DOHH2 (cell line): ENCODE results near the gene PRH2.

ENCODE experiments used
- EZH2phosphoT487 ChIP-seq: fragments of 200-600 bp; sonication (generic); IDR thresholded peaks from 2 replicates; pipeline ENCODE4 v1.6.1; 2017; ENCODE audit warnings: borderline replicate concordance, mild to moderate bottlenecking, antibody characterized with exemption, low read length, moderate library complexity, mixed read lengths
- TF ChIP-seq, protein P1 (sequence below): fragments of 200-600 bp; sonication (generic); IDR thresholded peaks from one replicate; pipeline ENCODE4 v1.5.1; 2014; ENCODE audit warnings: antibody characterized with exemption, mild to moderate bottlenecking, low read depth, low read length; ENCODE audit not compliant: poor library complexity, severe bottlenecking

DNA sequence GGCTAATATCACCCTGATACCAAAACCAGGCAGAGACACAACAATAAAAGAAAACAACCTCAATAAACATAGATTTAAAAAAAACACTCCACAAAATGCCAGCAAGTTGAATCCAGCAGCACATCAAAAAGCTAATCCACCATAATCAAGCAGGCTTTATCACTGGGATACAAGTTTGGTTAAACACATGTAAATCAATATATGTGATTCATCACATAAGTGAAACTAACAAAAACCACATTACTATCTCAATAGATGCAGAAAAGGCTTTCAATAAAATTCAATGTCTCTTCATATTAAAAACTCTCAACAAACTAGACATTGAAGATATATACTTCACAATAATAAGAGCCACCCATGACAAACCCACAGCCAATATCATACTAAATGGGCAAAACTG is 27.0 kb downstream of the PRH2 start:
- TF ChIP-seq, protein P1, sequence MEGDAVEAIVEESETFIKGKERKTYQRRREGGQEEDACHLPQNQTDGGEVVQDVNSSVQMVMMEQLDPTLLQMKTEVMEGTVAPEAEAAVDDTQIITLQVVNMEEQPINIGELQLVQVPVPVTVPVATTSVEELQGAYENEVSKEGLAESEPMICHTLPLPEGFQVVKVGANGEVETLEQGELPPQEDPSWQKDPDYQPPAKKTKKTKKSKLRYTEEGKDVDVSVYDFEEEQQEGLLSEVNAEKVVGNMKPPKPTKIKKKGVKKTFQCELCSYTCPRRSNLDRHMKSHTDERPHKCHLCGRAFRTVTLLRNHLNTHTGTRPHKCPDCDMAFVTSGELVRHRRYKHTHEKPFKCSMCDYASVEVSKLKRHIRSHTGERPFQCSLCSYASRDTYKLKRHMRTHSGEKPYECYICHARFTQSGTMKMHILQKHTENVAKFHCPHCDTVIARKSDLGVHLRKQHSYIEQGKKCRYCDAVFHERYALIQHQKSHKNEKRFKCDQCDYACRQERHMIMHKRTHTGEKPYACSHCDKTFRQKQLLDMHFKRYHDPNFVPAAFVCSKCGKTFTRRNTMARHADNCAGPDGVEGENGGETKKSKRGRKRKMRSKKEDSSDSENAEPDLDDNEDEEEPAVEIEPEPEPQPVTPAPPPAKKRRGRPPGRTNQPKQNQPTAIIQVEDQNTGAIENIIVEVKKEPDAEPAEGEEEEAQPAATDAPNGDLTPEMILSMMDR: no peak
- no peak for TF ChIP-seq EZH2phosphoT487
